ENCODE data around the gene CAPN5.

DNA sequence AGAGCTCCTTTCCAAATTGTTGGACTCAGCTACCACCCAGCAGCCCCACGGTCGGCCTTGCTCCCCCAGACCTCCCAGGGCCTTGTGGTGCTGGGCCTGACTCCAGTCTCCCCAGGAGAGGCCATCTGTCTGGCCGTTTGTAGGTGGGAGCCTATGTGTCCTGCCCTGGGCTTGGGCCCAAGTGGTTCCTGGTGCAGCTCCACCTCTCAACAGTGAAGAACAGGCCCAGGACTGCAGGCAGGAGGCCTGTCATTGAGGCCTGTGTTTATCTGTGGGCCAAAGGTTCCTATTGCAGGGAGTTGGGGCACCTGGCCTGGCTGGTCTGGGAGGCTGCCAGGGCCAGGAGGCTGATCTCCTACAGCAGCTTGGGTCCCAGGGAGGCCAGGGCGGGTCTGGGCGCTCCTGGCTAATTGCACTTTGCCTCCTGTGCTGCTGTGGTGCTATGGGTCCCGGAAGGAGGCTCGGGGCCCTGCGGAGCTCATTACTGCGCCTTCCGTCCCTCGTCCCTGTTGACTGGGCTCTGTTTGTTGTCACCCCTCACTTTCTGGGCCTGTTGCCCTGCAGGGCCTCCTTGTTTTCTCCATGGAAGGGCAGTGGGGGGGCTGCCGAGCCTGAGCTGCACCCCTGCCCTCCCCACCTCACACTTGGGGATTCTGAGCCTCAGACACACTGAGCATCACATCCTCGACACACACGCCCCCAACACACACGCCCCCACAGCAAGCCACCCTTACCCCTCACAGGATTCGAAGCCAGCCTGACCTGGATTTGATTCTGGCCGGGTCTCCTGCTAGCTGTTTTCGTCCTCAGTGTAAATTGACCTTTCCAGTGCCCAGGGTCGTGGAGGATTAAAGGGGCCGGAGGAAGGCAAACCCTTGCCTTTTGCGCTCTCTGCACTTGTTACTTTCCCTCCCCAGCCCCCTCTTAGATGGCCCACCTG, 29.1 kb downstream of the CAPN5 start:
- TF ChIP-seq CTCF (IDR thresholded peaks at IDR 0.05; ENCODE audit: poor library complexity) (no peak), EZH2 (IDR thresholded peaks at IDR 0.05; ENCODE audit: borderline replicate concordance) (no peak), EZH2phosphoT487 (IDR thresholded peaks at IDR 0.05; ENCODE audit: low read depth, severe bottlenecking, unreplicated experiment) (no peak)
